WERI-Rb-1 (cell line): ENCODE measurements around the gene RAB1B.

ENCODE experiments used
- DNase-seq: peaks from one replicate; pipeline ENCODE4 v3.0.0-alpha.2; 2020
- H3K27ac ChIP-seq: fragments of 250-450 bp; sonication (Bioruptor Pico); 2 replicates; pipeline ENCODE4 v1.5.1; 2020; ENCODE audit warnings: mild to moderate bottlenecking, moderate library complexity
- H3K27me3 ChIP-seq: fragments of 250-450 bp; sonication (Bioruptor Pico); 2 replicates; pipeline ENCODE4 v1.5.1; 2021; ENCODE audit warnings: mild to moderate bottlenecking, low read depth, moderate library complexity; ENCODE audit not compliant: insufficient read depth, severe bottlenecking
- H3K36me3 ChIP-seq: fragments of 250-450 bp; sonication (Bioruptor Pico); 2 replicates; pipeline ENCODE4 v1.5.1; 2020; ENCODE audit warnings: mild to moderate bottlenecking, moderate library complexity
- H3K4me3 ChIP-seq: 2 replicates; pipeline ENCODE4 v1.5.1; 2011; ENCODE audit warnings: low read depth, mild to moderate bottlenecking, control low read depth, low read length
- H3K9me3 ChIP-seq: fragments of 250-450 bp; sonication (Bioruptor Pico); 2 replicates; pipeline ENCODE4 v1.5.1; 2021; ENCODE audit warnings: mild to moderate bottlenecking, moderate library complexity; ENCODE audit not compliant: severe bottlenecking
- TF ChIP-seq, protein P1 (sequence below): IDR thresholded peaks from 2 replicates; pipeline ENCODE4 v1.5.1; 2011; ENCODE audit warnings: low read depth, mild to moderate bottlenecking, control low read depth, inconsistent platforms, low read length

Gene RAB1B

DNA sequence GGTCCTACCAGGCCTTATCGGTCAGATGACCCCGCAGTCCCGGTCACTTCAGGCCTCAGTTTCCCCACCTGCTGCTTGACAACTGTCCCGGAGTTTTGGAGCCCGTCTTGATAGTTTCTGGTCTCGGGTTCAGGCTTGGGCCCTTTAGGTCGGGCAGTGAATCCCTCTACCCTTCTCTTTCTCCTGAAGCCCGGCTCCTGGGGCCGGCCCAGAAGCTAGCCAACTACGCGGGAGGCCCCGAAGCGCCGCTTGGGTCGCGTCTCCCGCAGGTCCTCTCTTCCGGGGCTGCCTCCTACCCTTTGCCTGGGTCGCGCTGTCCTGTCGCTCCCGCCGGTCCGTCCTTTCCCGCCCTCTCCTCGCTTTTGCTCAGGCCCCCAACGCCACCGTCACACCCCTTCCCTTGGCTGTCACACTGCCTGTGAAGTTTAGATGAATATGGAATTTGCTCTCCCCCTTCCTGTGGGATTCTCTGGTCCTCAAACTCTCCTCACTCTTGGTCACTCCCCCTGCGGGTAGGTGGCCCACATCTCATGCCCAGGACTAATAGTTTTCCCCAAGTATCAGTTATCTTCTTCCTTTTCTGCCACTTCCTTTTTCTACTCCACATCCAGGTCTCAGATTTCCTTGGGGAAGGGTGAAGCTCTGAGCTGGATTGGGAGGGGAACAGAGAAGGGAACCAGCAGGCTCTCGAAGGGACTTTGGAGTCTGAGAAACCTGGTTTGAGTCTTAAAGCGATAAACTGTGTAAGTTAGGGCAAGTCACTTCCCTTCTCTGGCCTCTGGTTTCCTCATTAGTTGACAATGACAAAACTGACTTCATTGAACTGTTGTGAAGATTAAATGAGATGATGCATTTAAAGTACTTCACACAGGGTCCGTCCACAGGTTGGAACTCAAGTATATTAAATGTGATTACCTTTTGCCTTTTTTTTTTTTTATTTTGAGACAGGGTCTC, 790 bp downstream of the RAB1B start:
- Histone ChIP-seq H3K4me3 (peak overlapping the region; percentile 70), H3K9me3 (no peaks in the 10 kb centered on the region), H3K36me3 (peaks cover 65% of the 10 kb centered on the region), H3K27ac (peak overlapping the region; percentile 98), H3K27me3 (no peaks in the 10 kb centered on the region)
- TF ChIP-seq, protein P1, sequence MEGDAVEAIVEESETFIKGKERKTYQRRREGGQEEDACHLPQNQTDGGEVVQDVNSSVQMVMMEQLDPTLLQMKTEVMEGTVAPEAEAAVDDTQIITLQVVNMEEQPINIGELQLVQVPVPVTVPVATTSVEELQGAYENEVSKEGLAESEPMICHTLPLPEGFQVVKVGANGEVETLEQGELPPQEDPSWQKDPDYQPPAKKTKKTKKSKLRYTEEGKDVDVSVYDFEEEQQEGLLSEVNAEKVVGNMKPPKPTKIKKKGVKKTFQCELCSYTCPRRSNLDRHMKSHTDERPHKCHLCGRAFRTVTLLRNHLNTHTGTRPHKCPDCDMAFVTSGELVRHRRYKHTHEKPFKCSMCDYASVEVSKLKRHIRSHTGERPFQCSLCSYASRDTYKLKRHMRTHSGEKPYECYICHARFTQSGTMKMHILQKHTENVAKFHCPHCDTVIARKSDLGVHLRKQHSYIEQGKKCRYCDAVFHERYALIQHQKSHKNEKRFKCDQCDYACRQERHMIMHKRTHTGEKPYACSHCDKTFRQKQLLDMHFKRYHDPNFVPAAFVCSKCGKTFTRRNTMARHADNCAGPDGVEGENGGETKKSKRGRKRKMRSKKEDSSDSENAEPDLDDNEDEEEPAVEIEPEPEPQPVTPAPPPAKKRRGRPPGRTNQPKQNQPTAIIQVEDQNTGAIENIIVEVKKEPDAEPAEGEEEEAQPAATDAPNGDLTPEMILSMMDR, result 0 out of 2 replicates have a peak, but pooled peaks have one; percentile 24
- peak; percentile 41 for DNase-seq

- H3K27ac ChIP-seq, result no peak overlapping the region
- no peak for DNase-seq
Measured at GRCh38 chr11:66271816-66272215, 3.4 kb downstream of the RAB1B start.

DNA sequence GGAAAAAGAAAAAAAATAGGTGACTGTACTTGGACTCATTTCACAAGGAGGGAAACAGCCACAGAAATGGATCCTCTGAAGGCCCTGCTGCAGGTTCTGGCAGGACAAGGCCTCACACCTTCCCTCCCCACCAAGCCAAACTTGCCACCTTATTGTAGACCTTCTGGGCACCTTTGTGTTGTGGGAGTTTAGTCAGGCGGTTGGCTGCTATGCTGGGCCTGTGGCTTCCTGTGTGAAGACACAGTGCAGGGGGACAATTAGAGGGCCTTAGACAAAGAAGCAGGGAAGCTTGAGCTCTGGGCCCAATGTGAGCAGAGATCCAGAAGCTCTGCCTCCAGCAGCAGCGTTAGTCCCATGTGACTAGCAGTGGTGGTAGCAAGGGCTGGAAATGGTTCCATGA, 4.2 kb downstream of the RAB1B start:
- Histone ChIP-seq H3K9me3 (no peaks in the 10 kb centered on the region), H3K27ac (no peak overlapping the region), H3K27me3 (no peaks in the 10 kb centered on the region), H3K36me3 (peaks cover 50% of the 10 kb centered on the region), H3K4me3 (no peak overlapping the region)
- TF ChIP-seq, protein P1, result no peak
- no peak for DNase-seq

More at GRCh38 chr11:66271816-66272215, 3.4 kb downstream of the RAB1B start:
- H3K4me3 ChIP-seq, result no peak overlapping the region
- H3K9me3 ChIP-seq, result no peaks in the 10 kb centered on the region
- H3K27me3 ChIP-seq, result no peaks in the 10 kb centered on the region
- TF ChIP-seq, protein P1, result no peak
- peaks cover 55% of the 10 kb centered on the region for H3K36me3 ChIP-seq

DNA sequence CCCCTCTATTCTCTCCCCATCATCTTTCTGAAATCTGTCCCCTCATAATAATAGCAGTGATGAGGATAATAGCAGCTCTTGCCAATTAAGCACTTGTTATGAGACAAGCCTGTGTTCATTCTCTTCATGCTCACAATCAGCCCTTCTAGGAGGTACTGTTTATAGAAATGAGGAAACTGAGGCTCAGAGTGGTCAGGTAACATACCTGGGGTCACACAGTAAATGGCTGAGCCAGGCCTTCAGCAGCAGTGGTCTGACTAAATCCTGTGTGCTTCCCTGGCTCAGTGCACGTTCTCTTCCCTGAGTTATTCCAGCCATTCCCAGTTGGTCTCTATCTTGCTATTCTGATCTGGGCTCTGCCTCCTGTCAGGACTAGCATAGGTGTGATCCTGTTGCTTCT, 5.8 kb downstream of the RAB1B start:
- no peak for DNase-seq
- H3K4me3 ChIP-seq, result no peak overlapping the region
- H3K9me3 ChIP-seq, result no peaks in the 10 kb centered on the region
- TF ChIP-seq, protein P1, result no peak
- no peaks in the 10 kb centered on the region for H3K27me3 ChIP-seq
- no peak overlapping the region for H3K27ac ChIP-seq
- H3K36me3 ChIP-seq, result peaks cover 50% of the 10 kb centered on the region

GRCh38 chr11:66275396-66275795, 7.0 kb downstream of the RAB1B start:
- H3K36me3 ChIP-seq, result peaks cover 49% of the 10 kb centered on the region
- H3K27me3 ChIP-seq, result no peaks in the 10 kb centered on the region
- TF ChIP-seq, protein P1, result no peak
- H3K9me3 ChIP-seq, result no peaks in the 10 kb centered on the region
- no peak for DNase-seq
- no peak overlapping the region for H3K4me3 ChIP-seq
- H3K27ac ChIP-seq, result no peak overlapping the region
